K562 (cell line): Measurements from ENCODE around the gene GPR55. TPM values are rescaled to one million over a fixed set of nuclear protein-coding genes. Genes with fewer than 3 reads are reported as not detected.

ENCODE experiments used
- ATAC-seq: fragments of 200-7000 bp; cut with Tn5 transposase; 3 replicates; pipeline ENCODE4 v1.9.1; 2020; ENCODE audit warnings: moderate library complexity
- BruUV-seq: library from RNA; stranded (reverse); fragments of 400-500 nt; replicated peaks from 2 replicates; lab custom pipeline; 2021; lab: Mats Ljungman, UMichigan
- CTCF ChIA-PET: fragments of 300-600 bp; formaldehyde crosslinking; extraction: SDS; loops from one replicate; lab custom pipeline; 2021; ENCODE audit warnings: low intra/inter-chr PET ratio; lab: Yijun Ruan, JAX
- POLR2A ChIA-PET: fragments of 300-600, 350-650 bp; sonication (Branson Sonifier 250); formaldehyde crosslinking; extraction: SDS; loops from one replicate; lab custom pipeline; 2021; ENCODE audit warnings: antibody characterized with exemption, inconsistent platforms; lab: Yijun Ruan, JAX
- DNase-seq, 4 experiments: peaks; one replicate each; pipeline versions ENCODE4 v3.0.0 to v3.0.0-alpha.2; 2011 to 2018; ENCODE audit warnings: low spot score in 3 of 4, mixed read lengths in 3 of 4; ENCODE audit errors: extremely low read depth in 1 of 4
- FAIRE-seq: peaks from 2 replicates; lab custom pipeline; 2011; peaks lifted over from hg19 to GRCh38; lab: Jason Lieb, UNC
- H2AFZ ChIP-seq: 2 replicates; pipeline ENCODE4 v1.6.0; 2011; ENCODE audit warnings: low read depth, low read length, control low read depth, inconsistent platforms
- H3K27ac ChIP-seq: fragments of 200-600 bp; 3 replicates; pipeline ENCODE4 v1.8.0; 2011; ENCODE audit warnings: low read depth, mild to moderate bottlenecking, control low read depth, inconsistent platforms, low read length, moderate library complexity, mixed read lengths; ENCODE audit errors: extremely low read depth
- H3K27me3 ChIP-seq, 2 experiments: fragments of 300-600 bp in 1 of 2; 2 replicates in 1 of 2; 3 replicates in 1 of 2; pipeline versions ENCODE4 v1.6.0 to v1.8.0; 2011; ENCODE audit warnings: inconsistent platforms in 2 of 2, low read length in 2 of 2, mild to moderate bottlenecking in 1 of 2, mixed read lengths in 1 of 2, moderate library complexity in 1 of 2; ENCODE audit not compliant: control insufficient read depth in 2 of 2, insufficient read depth in 2 of 2
- H3K36me3 ChIP-seq: fragments of 300-600 bp; 3 replicates; pipeline ENCODE4 v1.8.0; 2011; ENCODE audit warnings: mild to moderate bottlenecking, low read length, inconsistent platforms; ENCODE audit not compliant: control insufficient read depth, insufficient read depth
- H3K4me1 ChIP-seq, 2 experiments: fragments of 200-600 bp in 1 of 2; replicated peaks in 1 of 2; 2 replicates in 1 of 2; 3 replicates in 1 of 2; pipeline versions ENCODE4 v1.5.1 to v1.8.0; 2011; ENCODE audit warnings: inconsistent platforms in 2 of 2, low read length in 2 of 2, mild to moderate bottlenecking in 1 of 2, mixed read lengths in 1 of 2, moderate library complexity in 1 of 2; ENCODE audit not compliant: control insufficient read depth in 2 of 2, insufficient read depth in 2 of 2
- H3K4me2 ChIP-seq: 2 replicates; pipeline ENCODE4 v1.6.1; 2011; ENCODE audit warnings: low read length, control low read depth, inconsistent platforms, mixed read lengths; ENCODE audit not compliant: insufficient read depth
- H3K4me3 ChIP-seq: fragments of 200-600 bp; sonication (generic), shearing (Covaris generic); 2 replicates; pipeline ENCODE4 v1.5.1; 2016; ENCODE audit warnings: control low read depth, inconsistent platforms
- H3K79me2 ChIP-seq: fragments of 200-600 bp; 3 replicates; pipeline ENCODE4 v1.8.0; 2011; ENCODE audit warnings: low read length, inconsistent platforms; ENCODE audit not compliant: control insufficient read depth, insufficient read depth
- H3K9ac ChIP-seq, 2 experiments: 2 replicates each; pipeline versions ENCODE4 v1.6.0 to v1.6.1; 2011; ENCODE audit warnings: low read depth in 2 of 2, low read length in 2 of 2, control low read depth in 1 of 2, inconsistent platforms in 1 of 2, mild to moderate bottlenecking in 1 of 2, mixed read lengths in 1 of 2; ENCODE audit not compliant: insufficient read depth in 1 of 2
- H3K9me1 ChIP-seq: one replicate; pipeline ENCODE4 v1.6.0; 2011; ENCODE audit warnings: inconsistent platforms, mild to moderate bottlenecking, low read length, moderate library complexity; ENCODE audit not compliant: control insufficient read depth, insufficient read depth
- H3K9me3 ChIP-seq: replicated peaks from 2 replicates; pipeline ENCODE4 v1.5.1; 2011; ENCODE audit warnings: low read depth, low read length, inconsistent platforms; ENCODE audit not compliant: control insufficient read depth, insufficient read depth
- H4K20me1 ChIP-seq: replicated peaks from 2 replicates; pipeline ENCODE4 v1.6.1; 2011; ENCODE audit warnings: low read length, inconsistent platforms, mixed read lengths; ENCODE audit not compliant: control insufficient read depth, insufficient read depth
- DEAF1 ChIP-seq: fragments of 450-650 bp; formaldehyde crosslinking; IDR thresholded peaks from 2 replicates; pipeline ENCODE4 v1.4.0; 2020; ENCODE audit warnings: mild to moderate bottlenecking, moderate library complexity
- DIDO1 ChIP-seq: fragments of 450-650 bp; IDR thresholded peaks from 2 replicates; pipeline ENCODE4 v1.6.1; 2016; ENCODE audit warnings: low read depth, missing biosample characterization, missing genetic modification characterization
- ESRRB ChIP-seq: fragments of 250-450 bp; sonication (Bioruptor Pico); IDR thresholded peaks from 2 replicates; pipeline ENCODE4 v1.5.0; 2020; ENCODE audit warnings: mild to moderate bottlenecking, moderate library complexity, borderline replicate concordance
- KAT2B ChIP-seq: IDR thresholded peaks from one replicate; pipeline ENCODE4 v1.6.1; 2012; ENCODE audit warnings: low read depth, mild to moderate bottlenecking, control low read depth, inconsistent platforms, low read length, moderate library complexity
- NBN ChIP-seq: fragments of 450-650 bp; IDR thresholded peaks from 2 replicates; pipeline ENCODE4 v1.6.1; 2016; ENCODE audit warnings: low read depth, mild to moderate bottlenecking
- RBM22 ChIP-seq: fragments of 200-400 bp; formaldehyde crosslinking; IDR thresholded peaks from 2 replicates; pipeline ENCODE4 v1.6.1; 2018; ENCODE audit warnings: low read length, low read depth; ENCODE audit not compliant: poor library complexity, severe bottlenecking
- SMAD2 ChIP-seq: fragments of 150-350 bp; IDR thresholded peaks from 2 replicates; pipeline ENCODE4 v1.6.1; 2014; ENCODE audit warnings: low read depth, mild to moderate bottlenecking, low read length
- USF2 ChIP-seq: sonication (generic); formaldehyde crosslinking; IDR thresholded peaks from 2 replicates; pipeline ENCODE4 v1.5.0; 2020; ENCODE audit warnings: missing genetic modification reagents
- ZBTB5 ChIP-seq: fragments of 450-650 bp; IDR thresholded peaks from 2 replicates; pipeline ENCODE4 v1.6.1; 2017; ENCODE audit warnings: antibody characterized with exemption
- ZNF217 ChIP-seq: sonication (generic); formaldehyde crosslinking; IDR thresholded peaks from 2 replicates; pipeline ENCODE4 v1.8.0; 2022; ENCODE audit warnings: mild to moderate bottlenecking, missing genetic modification reagents
- ZNF518B ChIP-seq: fragments of 250-450 bp; sonication (Bioruptor Pico); IDR thresholded peaks from 2 replicates; pipeline ENCODE4 v1.5.0; 2021; ENCODE audit warnings: mild to moderate bottlenecking, moderate library complexity
- WGBS: fragments of 100-300 bp; shearing (Covaris generic); methylation state at CpG from one replicate; pipeline ENCODE4 v1.1.6; 2016; ENCODE audit warnings: low coverage, mixed read lengths; ENCODE audit not compliant: insufficient coverage; ENCODE audit errors: missing lambda C conversion rate; 5-methylcytosine and 5-hydroxymethylcytosine counted together
- in situ Hi-C: fragments of 300-500 bp; cut with MboI; formaldehyde crosslinking; loops from 4 replicates; pipeline ENCODE4 v1.15.0; 2018; ENCODE audit warnings: inconsistent platforms, mixed read lengths
- intact Hi-C: fragments of 100-400 bp; cut with micrococcal nuclease; formaldehyde crosslinking; loops from 2 replicates; pipeline ENCODE4 v1.14.2; 2022
- polyA plus RNA-seq, 8 experiments: library from polyadenylated mRNA; depleted of rRNA in 4 of 8; stranded (reverse) in 5 of 8; unstranded in 3 of 8; fragments of >200 nt; fragmentation: Nextera tagmentation in 2 of 8; fragmentation: Illumina TruSeq in 1 of 8; extraction: Ambion mirVana in 2 of 8; extraction: Trizol in 1 of 8; gene quantifications; 2 replicates each; pipeline versions ENCODE4 v1.2.1 to v1.2.3, GENCODE V29; 2011 to 2014; ENCODE audit warnings: inconsistent platforms in 1 of 8, missing spikeins in 1 of 8
- total RNA-seq, 7 experiments: library from RNA; depleted of rRNA in 6 of 7; stranded (reverse); fragments of >200 nt in 6 of 7; fragmentation: Illumina TruSeq in 2 of 7; extraction: Trizol in 2 of 7; gene quantifications; 2 replicates each; pipeline versions ENCODE4 v1.2.1 to v1.2.3, GENCODE V29; 2011 to 2021; ENCODE audit warnings: low replicate concordance in 1 of 7

Gene GPR55
- total and polyA plus RNA-seq, 9 of the 15 experiments (the other 6 are each of a cell fraction or from before 2014, with no cell fraction given): 0.11 to 0.49 (median 0.27) TPM

- TF ChIP-seq DEAF1 (CRISPR knock-in tag): no peak
Measured at GRCh38 chr2:230925879-230926765, 1.1 kb upstream of the GPR55 start (continued).

- Histone ChIP-seq H3K4me1 (peaks cover 0 to 5% of the 10 kb centered on the region in 2 experiments; a peak in 2 of 5 replicates), H3K79me2 (no peaks in the 10 kb centered on the region), H3K4me3 (no peak overlapping the region), H3K4me2 (no peak overlapping the region), H3K27ac (no peak overlapping the region), H2AFZ (no peak overlapping the region), H3K9ac (no peak overlapping the region), H4K20me1 (no peaks in the 10 kb centered on the region), H3K27me3 (peaks cover 0 to 46% of the 10 kb centered on the region in 2 experiments; a peak in 4 of 5 replicates), H3K9me3 (no peaks in the 10 kb centered on the region), H3K36me3 (no peaks in the 10 kb centered on the region), H3K9me1 (no peaks in the 10 kb centered on the region)
- no TSS peak for BruUV-seq
- DNase-seq (no peak), ATAC-seq (no peak), FAIRE-seq (no peak)
- ChIA-PET POLR2A (no interaction called here), CTCF (no interaction called here)
- WGBS: 9% methylated on average over 8 of the region's 9 CpGs
- intact Hi-C loops: no loop called here
- in situ Hi-C loops: no loop called here
- TF ChIP-seq USF2 (CRISPR knock-in tag) (no peak), ZNF217 (CRISPR knock-in tag) (no peak), KAT2B (no peak), SMAD2 (no peak), NBN (no peak), RBM22 (no peak), ESRRB (CRISPR knock-in tag) (no peak), ZNF518B (CRISPR knock-in tag) (no peak), DIDO1 (no peak), ZBTB5 (no peak)
Measured at GRCh38 chr2:230925443-230925878, 419 bp upstream of the GPR55 start.
